Measurements from ENCODE around the gene BID. TPM values are rescaled to one million over a fixed set of nuclear protein-coding genes. Genes with fewer than 3 reads are reported as not detected.

Gene BID
- total RNA-seq, 2 donors from 2014 or later = 13.5 to 18.1 TPM

DNA sequence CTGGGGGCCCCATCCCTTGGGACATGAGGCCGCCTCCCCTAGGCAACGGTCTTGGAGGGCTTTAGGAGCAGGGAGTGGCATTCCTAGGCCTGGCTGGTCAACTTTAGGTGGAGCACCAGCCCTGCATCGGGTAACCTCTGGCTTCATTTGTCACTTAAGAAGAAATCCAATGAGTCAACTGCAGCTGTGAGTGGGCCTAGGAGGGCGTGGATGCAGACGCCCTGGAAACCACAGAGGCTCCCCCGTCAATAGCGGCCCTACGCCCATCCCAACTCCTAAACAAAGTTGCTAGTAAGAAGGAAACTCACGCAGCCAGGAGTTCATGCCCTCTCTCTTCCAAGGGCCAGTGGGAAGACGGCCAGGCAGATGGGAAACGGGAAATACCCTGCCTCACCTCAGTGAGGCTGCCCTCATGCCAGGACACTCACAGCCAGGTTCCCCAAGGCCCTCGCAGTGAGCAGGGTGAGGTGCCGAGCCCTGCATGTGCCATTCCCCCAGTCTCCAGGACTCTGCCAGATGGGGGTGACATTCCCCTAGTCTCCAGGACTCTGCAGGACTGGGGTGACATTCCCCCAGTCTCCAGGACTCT lies 20.8 kb downstream of the BID start:
- H3K27ac ChIP-seq = no peak overlapping the region
- no peaks in the 10 kb centered on the region for H3K9me3 ChIP-seq
- TF ChIP-seq, protein P1, sequence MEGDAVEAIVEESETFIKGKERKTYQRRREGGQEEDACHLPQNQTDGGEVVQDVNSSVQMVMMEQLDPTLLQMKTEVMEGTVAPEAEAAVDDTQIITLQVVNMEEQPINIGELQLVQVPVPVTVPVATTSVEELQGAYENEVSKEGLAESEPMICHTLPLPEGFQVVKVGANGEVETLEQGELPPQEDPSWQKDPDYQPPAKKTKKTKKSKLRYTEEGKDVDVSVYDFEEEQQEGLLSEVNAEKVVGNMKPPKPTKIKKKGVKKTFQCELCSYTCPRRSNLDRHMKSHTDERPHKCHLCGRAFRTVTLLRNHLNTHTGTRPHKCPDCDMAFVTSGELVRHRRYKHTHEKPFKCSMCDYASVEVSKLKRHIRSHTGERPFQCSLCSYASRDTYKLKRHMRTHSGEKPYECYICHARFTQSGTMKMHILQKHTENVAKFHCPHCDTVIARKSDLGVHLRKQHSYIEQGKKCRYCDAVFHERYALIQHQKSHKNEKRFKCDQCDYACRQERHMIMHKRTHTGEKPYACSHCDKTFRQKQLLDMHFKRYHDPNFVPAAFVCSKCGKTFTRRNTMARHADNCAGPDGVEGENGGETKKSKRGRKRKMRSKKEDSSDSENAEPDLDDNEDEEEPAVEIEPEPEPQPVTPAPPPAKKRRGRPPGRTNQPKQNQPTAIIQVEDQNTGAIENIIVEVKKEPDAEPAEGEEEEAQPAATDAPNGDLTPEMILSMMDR (IDR thresholded peaks at IDR 0.05) = no peak
- DNase-seq (ENCODE audit: low spot score) (no peak), ATAC-seq (ENCODE audit: insufficient number of reproducible peaks, low FRiP score, low read depth) (no peak)
- no peak overlapping the region for H3K4me3 ChIP-seq
- H3K36me3 ChIP-seq = no peaks in the 10 kb centered on the region
- H3K4me1 ChIP-seq (ENCODE audit: control insufficient read depth in 1 of 2, low read depth in 2 of 2) = no peaks in the 10 kb centered on the region
- H3K27me3 ChIP-seq (replicated peaks; ENCODE audit: insufficient read depth) = no peaks in the 10 kb centered on the region

DNA sequence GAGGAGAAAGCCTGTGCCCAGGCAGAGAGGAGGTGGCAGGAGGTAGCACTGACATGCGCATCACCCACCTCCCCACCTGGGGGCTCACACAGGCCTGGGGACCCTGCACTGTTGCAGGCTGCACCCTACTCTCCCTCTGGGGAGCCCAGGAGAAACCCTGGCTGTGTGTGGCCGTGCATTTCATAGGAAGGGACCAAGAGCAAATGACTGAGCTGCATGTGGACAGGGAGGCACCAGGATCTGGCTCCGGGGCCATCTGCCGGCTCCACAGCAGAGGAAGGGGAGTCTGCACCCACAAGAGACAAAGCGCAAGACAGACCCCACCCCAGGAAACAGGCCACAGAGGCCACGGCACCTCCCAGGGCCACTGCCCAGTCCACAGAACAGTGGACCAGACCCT lies 22.7 kb downstream of the BID start:
- Histone ChIP-seq H3K36me3 (no peaks in the 10 kb centered on the region), H3K27ac (no peak overlapping the region), H3K27me3 (replicated peaks; ENCODE audit: insufficient read depth) (no peaks in the 10 kb centered on the region), H3K9me3 (no peaks in the 10 kb centered on the region), H3K4me3 (no peak overlapping the region), H3K4me1 (ENCODE audit: control insufficient read depth in 1 of 2, low read depth in 2 of 2) (no peaks in the 10 kb centered on the region)
- ATAC-seq (ENCODE audit: insufficient number of reproducible peaks, low FRiP score, low read depth) (no peak), DNase-seq (ENCODE audit: low spot score) (no peak)
- TF ChIP-seq, protein P1 (IDR thresholded peaks at IDR 0.05) = no peak

DNA sequence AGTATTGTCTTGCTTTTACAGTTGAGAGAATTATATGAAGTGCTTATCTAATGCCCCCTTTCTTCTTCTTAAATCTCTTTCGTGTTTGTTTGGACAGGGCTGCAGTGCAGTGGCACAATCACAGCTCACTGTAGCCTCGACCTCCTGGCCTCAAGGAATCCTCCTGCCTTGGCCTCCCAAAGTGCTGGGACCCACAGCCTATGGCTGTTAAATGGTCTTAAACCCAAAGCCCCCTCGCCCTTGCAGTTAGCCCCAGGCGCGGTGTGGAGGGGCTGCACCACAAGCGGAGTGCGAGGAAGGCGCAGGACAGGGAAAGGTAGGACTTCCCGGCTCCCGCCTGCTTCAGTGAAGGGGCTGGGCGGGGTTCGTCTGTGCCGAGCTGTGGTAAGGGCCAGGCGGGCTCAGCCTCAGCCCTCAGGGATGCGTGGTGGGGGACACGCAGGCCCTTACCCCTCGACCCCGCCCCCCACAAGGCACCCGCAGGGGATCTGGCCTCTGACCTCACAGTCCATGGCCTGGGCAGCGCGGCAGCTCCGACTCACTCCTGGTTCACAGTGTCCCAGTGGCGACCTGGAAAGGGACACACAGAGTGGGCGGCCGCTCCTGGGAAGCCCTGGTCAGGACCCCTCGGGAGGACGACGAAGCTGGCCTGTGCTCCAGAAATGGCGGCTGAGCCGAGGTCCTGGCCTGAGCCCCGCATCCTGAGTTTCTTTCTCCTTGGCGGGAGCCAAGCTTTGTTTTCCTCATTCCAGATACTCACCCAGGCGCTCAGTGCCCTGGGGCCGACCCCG lies 24.5 kb downstream of the BID start:
- ATAC-seq (ENCODE audit: insufficient number of reproducible peaks, low FRiP score, low read depth) = no peak
- TF ChIP-seq, protein P1 (IDR thresholded peaks at IDR 0.05) = no peak

DNA sequence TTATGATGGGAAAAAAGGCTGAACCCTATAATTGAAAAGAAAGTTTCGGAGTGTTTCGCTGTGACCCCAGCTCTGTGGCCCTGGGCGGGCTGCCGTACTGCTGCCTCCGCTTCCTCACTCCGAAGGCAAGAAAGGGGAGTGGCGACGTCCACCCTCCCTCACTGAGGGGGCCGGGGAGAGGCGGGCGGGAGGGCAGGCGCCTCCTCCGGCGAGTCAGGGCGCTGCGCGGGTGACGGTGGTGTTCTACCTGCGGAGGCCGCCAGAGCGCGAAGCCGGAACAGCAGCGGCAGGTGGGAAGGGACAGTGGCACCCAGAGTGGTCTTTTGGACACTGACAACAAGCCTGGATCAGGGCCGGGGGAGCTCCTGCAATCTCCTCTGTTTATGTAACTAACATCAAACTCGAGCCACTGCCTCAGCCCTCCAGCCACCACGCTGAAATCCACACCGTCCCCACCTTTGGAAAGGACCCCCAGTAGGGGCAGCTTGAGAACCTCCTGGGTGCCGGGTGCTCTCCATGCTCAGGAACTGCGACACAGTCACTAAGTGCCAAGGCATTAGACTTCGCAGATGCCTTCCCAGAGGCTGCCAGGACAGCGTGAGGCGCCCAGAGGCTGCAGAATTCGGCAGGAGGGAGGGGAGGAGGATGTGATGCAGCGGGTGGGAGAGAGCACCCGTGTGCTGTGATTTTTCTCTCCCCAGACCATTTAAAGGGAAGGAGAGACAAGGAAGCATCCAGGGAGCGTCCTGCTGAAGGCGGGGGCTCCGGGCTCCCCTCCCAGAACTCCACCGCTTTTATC lies 25.5 kb downstream of the BID start:
- H3K36me3 ChIP-seq = no peaks in the 10 kb centered on the region
- H3K4me1 ChIP-seq (ENCODE audit: control insufficient read depth in 1 of 2, low read depth in 2 of 2) = no peaks in the 10 kb centered on the region
- H3K27me3 ChIP-seq (replicated peaks; ENCODE audit: insufficient read depth) = no peaks in the 10 kb centered on the region
- ATAC-seq (ENCODE audit: insufficient number of reproducible peaks, low FRiP score, low read depth) (no peak), DNase-seq (ENCODE audit: low spot score) (no peak)
- TF ChIP-seq, protein P1 (IDR thresholded peaks at IDR 0.05) = no peak
- H3K9me3 ChIP-seq = no peaks in the 10 kb centered on the region
- H3K4me3 ChIP-seq = peak overlapping the region; percentile 16
- H3K27ac ChIP-seq = no peak overlapping the region

More for the DNA sequence above, 24.5 kb downstream of the BID start:
- Histone ChIP-seq H3K4me1 (ENCODE audit: control insufficient read depth in 1 of 2, low read depth in 2 of 2) (no peaks in the 10 kb centered on the region), H3K27me3 (replicated peaks; ENCODE audit: insufficient read depth) (no peaks in the 10 kb centered on the region), H3K36me3 (no peaks in the 10 kb centered on the region), H3K27ac (no peak overlapping the region), H3K4me3 (no peak overlapping the region), H3K9me3 (no peaks in the 10 kb centered on the region)
- DNase-seq (ENCODE audit: low spot score) = no peak

DNA sequence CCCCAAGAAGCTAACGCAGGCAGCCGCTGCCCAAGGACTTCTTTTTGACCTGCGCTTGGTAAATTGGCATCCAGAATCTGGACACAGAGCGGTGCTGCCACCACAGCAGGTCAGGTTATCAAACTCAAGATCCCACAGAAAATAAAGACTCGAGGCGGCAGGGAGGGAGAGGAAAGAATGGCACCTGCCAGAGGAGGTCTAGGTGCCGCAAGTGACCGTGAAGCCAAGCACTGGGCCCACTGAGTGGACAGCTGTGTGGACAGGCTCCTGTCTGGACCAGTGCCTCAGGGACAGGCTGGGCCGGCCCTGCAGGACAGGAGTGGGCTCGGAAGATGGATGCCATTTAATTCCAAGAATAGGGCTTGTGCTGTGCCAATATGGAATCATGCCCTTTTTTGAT lies 27.4 kb downstream of the BID start:
- Histone ChIP-seq H3K36me3 (no peaks in the 10 kb centered on the region), H3K27me3 (replicated peaks; ENCODE audit: insufficient read depth) (no peaks in the 10 kb centered on the region), H3K9me3 (no peaks in the 10 kb centered on the region), H3K4me3 (no peak overlapping the region), H3K27ac (no peak overlapping the region), H3K4me1 (ENCODE audit: control insufficient read depth in 1 of 2, low read depth in 2 of 2) (no peaks in the 10 kb centered on the region)
- no peak for DNase-seq (ENCODE audit: low spot score)
- no peak for ATAC-seq (ENCODE audit: insufficient number of reproducible peaks, low FRiP score, low read depth)
- TF ChIP-seq, protein P1 (IDR thresholded peaks at IDR 0.05) = no peak
